ENCODE measurements around the gene OMP.

OMP gene

DNA sequence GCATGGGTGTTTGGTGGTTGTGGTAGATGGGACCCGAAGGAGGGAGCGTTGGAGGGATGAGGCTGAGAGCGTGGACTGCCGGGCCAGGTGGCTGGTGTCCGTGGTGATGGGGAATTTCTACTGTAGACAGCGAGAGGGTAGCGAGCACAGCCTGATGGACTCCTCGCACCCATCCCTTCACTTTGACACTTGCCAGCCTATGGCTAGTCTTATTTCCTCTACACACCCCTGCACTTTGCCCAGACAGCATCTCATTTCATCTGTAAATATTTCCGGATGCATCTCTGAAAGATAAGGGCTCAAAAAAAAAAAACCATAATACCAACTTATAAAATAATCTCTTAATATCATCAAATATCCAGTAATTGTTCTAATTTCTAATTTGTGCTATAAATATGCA, 5.8 kb downstream of the OMP start:
- DNase-seq, result no peak

- peak; percentile 79 for DNase-seq
These were observed 6.8 kb downstream of the OMP start for GRCh38 chr11:77109236-77110019.

GRCh38 chr11:77110836-77111235, 8.2 kb downstream of the OMP start:
- DNase-seq, result no peak

DNA sequence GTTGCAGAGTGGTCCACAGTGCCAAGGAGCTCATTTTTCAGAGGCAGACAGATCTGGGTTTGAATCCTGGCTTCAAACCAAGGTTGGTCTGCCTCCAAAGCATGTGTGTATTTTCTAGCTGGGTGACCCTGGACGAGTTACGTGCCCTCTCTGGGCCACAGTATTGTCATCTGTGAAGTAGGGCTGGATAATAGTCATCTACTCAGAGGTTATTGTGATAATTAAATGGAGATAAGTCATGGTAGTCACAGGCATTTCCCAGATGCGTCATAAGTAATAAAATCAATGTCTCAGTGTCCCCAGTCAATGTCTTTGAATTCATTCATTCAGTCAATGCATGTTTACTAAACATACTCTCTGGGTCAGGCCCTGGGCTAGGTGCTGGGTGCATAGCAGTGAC, 8.6 kb downstream of the OMP start:
- no peak for DNase-seq

- no peak for DNase-seq
These were observed 9.3 kb downstream of the OMP start for GRCh38 chr11:77111946-77112345.

DNA sequence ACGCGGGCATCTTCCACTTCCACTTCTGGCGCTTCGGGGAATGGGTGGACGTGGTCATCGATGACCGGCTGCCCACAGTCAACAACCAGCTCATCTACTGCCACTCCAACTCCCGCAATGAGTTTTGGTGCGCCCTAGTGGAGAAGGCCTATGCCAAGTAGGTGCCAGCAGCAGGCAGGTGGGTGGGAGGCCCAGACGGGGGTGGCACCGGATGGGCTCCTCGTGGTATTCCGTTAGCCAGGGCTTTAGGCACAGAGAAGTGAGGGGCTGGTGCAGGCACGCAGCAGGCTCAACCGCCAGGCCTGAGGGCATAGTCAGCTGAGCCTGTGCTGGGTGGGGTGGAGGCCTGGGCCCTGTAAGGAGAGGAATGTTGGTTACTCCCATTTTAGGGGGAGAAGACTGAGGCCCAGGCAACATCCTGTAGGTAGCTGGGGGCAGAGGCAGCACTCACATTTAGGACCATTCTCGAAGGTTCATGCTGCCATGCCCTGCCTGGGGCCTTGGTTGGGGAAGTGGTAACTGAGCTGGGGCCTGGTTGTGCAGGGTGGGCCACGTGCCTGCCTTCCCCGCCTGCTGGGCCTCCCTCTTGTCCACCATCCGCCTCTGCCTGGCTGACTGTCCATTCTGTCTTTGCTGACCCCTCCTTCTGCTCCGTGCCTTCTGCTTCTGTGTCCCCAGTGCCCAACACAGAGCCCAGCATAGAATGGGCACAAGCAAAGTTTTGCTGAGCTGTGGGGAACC, 10.2 kb downstream of the OMP start:
- no peak for DNase-seq

DNA sequence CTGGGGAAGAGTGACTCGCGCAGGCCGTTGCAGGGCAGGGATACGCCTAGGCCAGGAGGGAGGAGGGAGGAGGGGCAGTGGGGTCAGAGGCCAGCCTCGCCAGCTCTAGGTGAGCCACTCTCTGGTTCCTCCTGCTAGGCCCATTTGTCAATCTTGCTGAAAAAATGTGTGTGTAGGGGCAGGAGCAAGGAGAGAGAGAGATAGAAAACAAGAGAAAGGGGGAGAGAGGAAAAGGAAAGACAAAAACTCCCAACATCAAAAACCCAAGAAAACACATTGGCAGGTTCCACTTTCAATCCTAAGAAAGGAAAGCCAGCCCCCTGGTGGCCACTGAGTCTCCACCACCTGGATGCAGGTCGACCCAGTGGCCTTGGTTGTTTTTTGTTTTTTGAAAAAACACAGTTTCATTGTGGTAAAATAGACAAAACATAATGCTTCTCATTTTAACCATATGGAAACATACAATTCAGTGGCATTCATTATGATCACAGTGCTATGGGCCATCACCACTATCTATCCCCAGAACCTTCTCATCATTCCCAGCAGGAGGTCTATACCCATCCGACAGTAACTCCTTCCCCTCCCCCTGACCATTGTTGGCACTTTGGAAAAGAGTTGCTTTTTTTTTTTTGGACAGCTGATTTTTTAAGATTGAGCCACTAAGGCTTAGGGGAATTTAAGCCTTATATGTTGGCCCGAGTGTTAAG, 10.9 kb downstream of the OMP start:
- DNase-seq, result peak; percentile 26

DNA sequence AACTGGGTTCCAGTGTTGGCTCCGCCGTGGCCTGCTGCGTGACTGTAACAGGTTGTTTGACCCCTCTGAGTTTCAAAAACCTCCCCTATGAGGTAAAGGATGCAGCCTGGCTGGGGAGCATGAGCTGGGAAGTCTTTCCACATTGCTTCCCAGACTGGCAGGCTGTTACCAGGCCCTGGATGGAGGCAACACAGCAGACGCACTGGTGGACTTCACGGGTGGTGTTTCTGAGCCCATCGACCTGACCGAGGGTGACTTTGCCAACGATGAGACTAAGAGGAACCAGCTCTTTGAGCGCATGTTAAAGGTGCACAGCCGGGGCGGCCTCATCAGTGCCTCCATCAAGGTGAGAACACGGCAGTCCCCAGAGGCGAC, 11.4 kb downstream of the OMP start:
- DNase-seq, result no peak

DNA sequence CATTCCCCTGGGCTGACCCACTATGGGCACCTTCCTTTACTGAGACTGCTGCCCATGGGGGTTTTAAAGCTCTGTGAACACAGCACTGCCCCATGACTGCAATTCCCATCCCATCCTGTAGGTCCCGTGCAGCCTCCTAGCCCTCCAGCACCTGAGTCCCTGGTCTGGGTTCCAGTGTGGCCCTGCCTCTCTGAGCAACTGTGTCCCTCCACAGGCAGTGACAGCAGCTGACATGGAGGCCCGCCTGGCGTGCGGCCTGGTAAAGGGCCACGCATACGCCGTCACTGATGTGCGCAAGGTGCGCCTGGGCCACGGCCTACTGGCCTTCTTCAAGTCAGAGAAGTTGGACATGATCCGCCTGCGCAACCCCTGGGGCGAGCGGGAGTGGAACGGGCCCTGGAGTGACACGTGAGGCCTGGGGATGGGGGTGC, 12.6 kb downstream of the OMP start:
- no peak for DNase-seq

GRCh38 chr11:77115956-77116355, 13.3 kb downstream of the OMP start:
- no peak for DNase-seq

GRCh38 chr11:77117492-77117891, 14.9 kb downstream of the OMP start:
- DNase-seq, result no peak

DNA sequence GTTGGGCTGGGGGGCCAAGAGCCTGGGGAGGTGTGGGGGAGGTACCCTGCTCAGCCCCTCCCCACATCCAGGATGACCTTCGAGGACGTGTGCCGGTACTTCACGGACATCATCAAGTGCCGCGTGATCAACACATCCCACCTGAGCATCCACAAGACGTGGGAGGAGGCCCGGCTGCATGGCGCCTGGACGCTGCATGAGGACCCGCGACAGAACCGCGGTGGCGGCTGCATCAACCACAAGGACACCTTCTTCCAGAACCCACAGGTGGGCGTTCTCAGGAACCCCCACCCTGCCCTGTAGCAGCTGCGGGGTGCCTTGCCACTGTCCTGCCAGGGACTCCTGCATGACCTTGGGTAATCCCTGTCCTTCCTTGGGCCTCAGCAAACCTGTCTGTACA, 15.4 kb downstream of the OMP start:
- DNase-seq, result no peak

DNA sequence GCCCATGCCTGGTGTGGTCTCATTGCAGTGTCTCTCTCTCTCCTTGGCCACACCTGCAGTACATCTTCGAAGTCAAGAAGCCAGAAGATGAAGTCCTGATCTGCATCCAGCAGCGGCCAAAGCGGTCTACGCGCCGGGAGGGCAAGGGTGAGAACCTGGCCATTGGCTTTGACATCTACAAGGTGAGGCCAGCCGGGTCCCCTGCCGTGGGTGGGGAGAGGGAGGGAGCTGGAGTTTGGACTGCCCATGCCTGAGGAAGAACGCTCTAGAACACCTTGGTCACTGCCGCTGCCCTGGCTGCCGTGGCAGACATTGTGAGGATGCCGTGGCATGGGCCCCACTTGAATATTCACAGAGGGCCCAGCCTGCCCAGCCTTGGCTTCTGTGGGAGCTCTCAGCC, 16.3 kb downstream of the OMP start:
- DNase-seq, result no peak

- DNase-seq, result no peak
These were observed 16.9 kb downstream of the OMP start for GRCh38 chr11:77119531-77119936.

DNA sequence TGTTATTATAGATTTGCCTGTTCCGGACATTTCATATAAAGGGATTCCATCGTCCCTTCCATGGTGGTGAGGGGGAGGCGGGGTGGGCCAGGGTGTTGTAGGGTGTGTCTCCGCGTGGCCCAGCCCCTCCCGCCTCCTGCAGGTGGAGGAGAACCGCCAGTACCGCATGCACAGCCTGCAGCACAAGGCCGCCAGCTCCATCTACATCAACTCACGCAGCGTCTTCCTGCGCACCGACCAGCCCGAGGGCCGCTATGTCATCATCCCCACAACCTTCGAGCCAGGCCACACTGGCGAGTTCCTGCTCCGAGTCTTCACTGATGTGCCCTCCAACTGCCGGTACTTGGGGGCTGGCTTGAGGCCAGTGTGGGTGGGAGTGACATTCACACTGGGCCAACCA, 17.9 kb downstream of the OMP start:
- DNase-seq, result no peak

DNA sequence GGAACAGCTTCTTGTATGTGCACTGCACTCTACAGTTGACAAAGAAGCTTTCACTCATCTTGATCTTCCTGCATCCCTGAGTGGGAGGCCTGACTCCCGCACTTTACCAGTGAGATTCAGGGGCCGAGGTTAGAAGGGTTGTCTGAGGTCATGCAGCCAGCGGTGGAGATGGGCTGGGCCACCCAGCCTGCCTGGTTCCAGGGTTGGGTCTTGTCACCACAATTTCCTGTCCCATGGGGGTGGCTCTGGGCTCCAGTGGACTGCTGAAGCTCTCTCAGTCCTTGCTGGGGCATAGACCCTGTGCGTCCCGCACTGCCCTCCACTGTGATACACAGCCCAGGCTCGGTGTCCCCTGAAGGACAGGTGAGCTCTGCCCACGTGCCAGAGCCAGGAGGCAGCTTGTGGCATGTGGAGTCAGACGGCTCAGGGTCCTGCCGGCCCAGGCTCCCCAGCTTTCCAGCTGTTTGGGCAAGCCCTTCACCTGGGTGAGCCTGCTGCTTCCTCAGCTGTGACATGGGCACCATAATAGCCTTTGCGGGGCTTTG, 18.5 kb downstream of the OMP start:
- no peak for DNase-seq

- DNase-seq, result no peak
These were observed 19.4 kb downstream of the OMP start for GRCh38 chr11:77121876-77122575.

- DNase-seq, result no peak
These were observed 20.1 kb downstream of the OMP start for GRCh38 chr11:77122576-77123212.

GRCh38 chr11:77123591-77123990, 21.0 kb downstream of the OMP start:
- no peak for DNase-seq

DNA sequence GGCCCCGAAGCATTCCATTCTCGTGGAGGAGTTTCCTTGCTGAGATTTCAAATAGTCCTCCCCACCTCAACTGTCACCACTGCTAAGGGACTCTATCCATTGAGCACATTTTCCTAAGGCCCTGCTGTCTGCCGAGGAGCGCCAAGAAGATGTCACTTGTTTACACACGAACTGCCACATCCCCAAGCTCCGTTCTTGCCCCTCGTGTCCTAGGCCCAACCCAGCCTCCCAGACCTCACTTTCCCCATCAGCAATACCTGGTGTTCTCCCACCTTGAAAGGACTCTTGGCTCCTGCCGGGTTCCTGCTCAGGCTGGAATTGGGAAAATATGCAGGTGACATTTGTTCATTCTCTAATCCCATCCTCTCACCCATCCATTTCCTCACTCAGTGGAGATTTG, 21.4 kb downstream of the OMP start:
- no peak for DNase-seq

GRCh38 chr11:77124488-77124887, 21.8 kb downstream of the OMP start:
- DNase-seq, result no peak

GRCh38 chr11:77125191-77125590, 22.6 kb downstream of the OMP start:
- DNase-seq, result no peak

- DNase-seq, result no peak
These were observed 23.1 kb downstream of the OMP start for GRCh38 chr11:77125695-77126094.

Measured in NCI-H2171 (cell line).